Mesendoderm (in vitro differentiated cells): Measurements from ENCODE around the gene NEURL1B.

Source experiments
- DNase-seq: peaks from one replicate; pipeline ENCODE4 v3.0.0; 2013
- H2AK5ac ChIP-seq: 2 replicates; pipeline ENCODE4 v1.6.1; 2013; ENCODE audit warnings: low read length, inconsistent platforms
- H2BK120ac ChIP-seq: 2 replicates; pipeline ENCODE4 v1.6.1; 2013; ENCODE audit warnings: low read depth, mild to moderate bottlenecking, low read length, moderate library complexity, mixed read lengths
- H2BK15ac ChIP-seq: replicated peaks from 2 replicates; pipeline ENCODE4 v1.6.1; 2013; ENCODE audit warnings: low read depth, mild to moderate bottlenecking, moderate library complexity
- H2BK5ac ChIP-seq: 2 replicates; pipeline ENCODE4 v1.6.1; 2013; ENCODE audit warnings: low read length, inconsistent platforms
- H3K18ac ChIP-seq: 2 replicates; pipeline ENCODE4 v1.6.1; 2013; ENCODE audit warnings: mild to moderate bottlenecking, low read length, mixed read lengths
- H3K23ac ChIP-seq: one replicate; pipeline ENCODE4 v1.6.1; 2013; ENCODE audit warnings: low read length
- H3K27ac ChIP-seq: 2 replicates; pipeline ENCODE4 v1.5.1; 2013; ENCODE audit warnings: low read depth, mild to moderate bottlenecking, inconsistent platforms, low read length, moderate library complexity
- H3K27me3 ChIP-seq: 2 replicates; pipeline ENCODE4 v1.6.1; 2013; ENCODE audit warnings: low read length, control low read depth, mild to moderate bottlenecking, inconsistent platforms; ENCODE audit not compliant: insufficient read depth, poor library complexity
- H3K36me3 ChIP-seq: 2 replicates; pipeline ENCODE4 v1.6.1; 2013; ENCODE audit warnings: low read length, inconsistent platforms; ENCODE audit not compliant: control insufficient read depth, insufficient read depth
- H3K4ac ChIP-seq: one replicate; pipeline ENCODE4 v1.6.1; 2013; ENCODE audit warnings: low read depth, mild to moderate bottlenecking, low read length, moderate library complexity
- H3K4me1 ChIP-seq: 2 replicates; pipeline ENCODE4 v1.6.1; 2013; ENCODE audit warnings: low read depth, low read length, inconsistent platforms; ENCODE audit not compliant: control insufficient read depth
- H3K4me2 ChIP-seq: 2 replicates; pipeline ENCODE4 v1.6.1; 2013; ENCODE audit warnings: low read length
- H3K4me3 ChIP-seq: 2 replicates; pipeline ENCODE4 v1.5.1; 2013; ENCODE audit warnings: mild to moderate bottlenecking, low read length
- H3K56ac ChIP-seq: one replicate; pipeline ENCODE4 v1.6.1; 2013; ENCODE audit warnings: low read length
- H3K79me1 ChIP-seq: 2 replicates; pipeline ENCODE4 v1.6.1; 2013; ENCODE audit warnings: low read length, inconsistent platforms
- H3K79me2 ChIP-seq: 2 replicates; pipeline ENCODE4 v1.6.1; 2013; ENCODE audit warnings: mild to moderate bottlenecking, low read length; ENCODE audit not compliant: control insufficient read depth, insufficient read depth
- H3K9ac ChIP-seq: 2 replicates; pipeline ENCODE4 v1.6.1; 2013; ENCODE audit warnings: low read length, inconsistent platforms
- H4K5ac ChIP-seq: one replicate; pipeline ENCODE4 v1.6.1; 2013; ENCODE audit warnings: low read length
- H4K8ac ChIP-seq: one replicate; pipeline ENCODE4 v1.6.1; 2013; ENCODE audit warnings: low read depth, mild to moderate bottlenecking, control low read depth, low read length, moderate library complexity
- WGBS: extraction: QIAGEN DNeasy Blood & Tissue Kit; methylation state at CpG from one replicate; pipeline ENCODE4 v1.1.7; 2013; ENCODE audit warnings: low lambda C conversion rate, missing lambda C conversion rate; ENCODE audit not compliant: insufficient coverage; ENCODE audit errors: extremely low coverage; 5-methylcytosine and 5-hydroxymethylcytosine counted together

NEURL1B gene

DNA sequence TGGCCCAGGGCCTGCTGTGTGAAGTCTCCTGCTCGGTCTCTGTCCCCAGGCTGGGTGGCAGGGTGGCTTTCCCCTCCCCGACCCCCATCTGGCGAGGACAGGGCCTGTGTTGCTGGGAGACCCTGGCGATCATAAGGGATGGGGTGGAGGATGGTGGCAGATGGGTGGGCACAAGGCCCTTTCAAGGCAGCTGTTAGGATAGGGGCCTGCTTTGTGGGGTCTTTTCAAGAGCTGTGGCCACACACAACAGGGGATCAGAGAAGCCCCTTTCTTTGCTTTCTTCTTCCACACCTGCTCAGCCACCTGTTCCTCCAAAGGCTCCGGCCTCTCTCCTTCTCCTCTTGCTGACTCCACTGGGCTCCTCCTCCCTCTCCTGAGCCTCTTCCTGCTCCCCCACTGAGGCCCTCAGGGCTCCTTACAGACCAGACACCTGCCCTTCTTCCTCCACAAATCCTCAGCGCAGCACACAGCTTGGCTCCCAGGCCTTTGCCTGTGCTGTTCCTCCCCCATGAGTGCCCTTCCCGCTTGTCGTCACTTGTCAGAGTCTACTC lies 15.0 kb upstream of the NEURL1B start:
- peak; percentile 42 for DNase-seq
- no peak overlapping the region for H2BK120ac ChIP-seq
- H3K27ac ChIP-seq: no peak overlapping the region
- H3K56ac ChIP-seq: no peak overlapping the region
- no peak overlapping the region for H2AK5ac ChIP-seq
- no peak overlapping the region for H2BK5ac ChIP-seq
- no peak overlapping the region for H2BK15ac ChIP-seq
- H3K23ac ChIP-seq: no peak overlapping the region
- H3K79me2 ChIP-seq: no peaks in the 10 kb centered on the region
- H4K8ac ChIP-seq: no peak overlapping the region
- no peaks in the 10 kb centered on the region for H3K36me3 ChIP-seq
- no peak overlapping the region for H3K4me3 ChIP-seq
- H3K4me1 ChIP-seq: no peaks in the 10 kb centered on the region
- no peak overlapping the region for H3K18ac ChIP-seq
- H4K5ac ChIP-seq: no peak overlapping the region
- no CpG with 5 or more reads among the region's 8 CpGs for WGBS
- H3K9ac ChIP-seq: no peak overlapping the region
- H3K27me3 ChIP-seq: no peaks in the 10 kb centered on the region
- H3K4me2 ChIP-seq: no peak overlapping the region
- no peaks in the 10 kb centered on the region for H3K79me1 ChIP-seq
- H3K4ac ChIP-seq: no peak overlapping the region

DNA sequence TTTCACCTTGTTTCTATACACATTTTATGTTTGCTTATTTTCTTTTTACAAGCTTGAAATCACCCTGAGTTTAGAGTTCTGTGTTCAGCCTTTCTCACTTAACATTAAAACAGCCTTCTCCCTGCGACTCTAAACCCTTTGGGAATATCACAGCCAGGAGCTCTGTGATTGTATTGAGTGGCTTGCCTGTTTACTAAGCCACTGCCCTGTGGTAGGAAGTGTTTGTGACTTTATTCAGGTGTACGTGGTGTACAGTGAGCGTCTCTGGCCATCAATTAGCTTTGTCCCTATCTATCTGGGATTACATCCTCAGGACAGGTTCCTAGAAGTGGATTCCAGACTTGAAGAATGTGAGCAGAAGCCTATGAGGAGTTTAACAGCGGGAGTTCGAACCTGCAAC lies 11.0 kb upstream of the NEURL1B start:
- Histone ChIP-seq H3K18ac (no peak overlapping the region), H3K4ac (no peak overlapping the region), H3K79me1 (no peaks in the 10 kb centered on the region), H2BK120ac (no peak overlapping the region), H2AK5ac (no peak overlapping the region), H4K8ac (no peak overlapping the region), H4K5ac (no peak overlapping the region), H3K23ac (no peak overlapping the region), H3K4me2 (no peak overlapping the region), H3K56ac (no peak overlapping the region), H3K27ac (no peak overlapping the region), H2BK15ac (no peak overlapping the region), H3K4me1 (no peaks in the 10 kb centered on the region), H3K9ac (no peak overlapping the region), H3K36me3 (no peaks in the 10 kb centered on the region), H3K27me3 (no peaks in the 10 kb centered on the region), H3K4me3 (no peak overlapping the region), H2BK5ac (no peak overlapping the region), H3K79me2 (no peaks in the 10 kb centered on the region)
- DNase-seq: no peak
- WGBS: no CpG with 5 or more reads among the region's 5 CpGs

DNA sequence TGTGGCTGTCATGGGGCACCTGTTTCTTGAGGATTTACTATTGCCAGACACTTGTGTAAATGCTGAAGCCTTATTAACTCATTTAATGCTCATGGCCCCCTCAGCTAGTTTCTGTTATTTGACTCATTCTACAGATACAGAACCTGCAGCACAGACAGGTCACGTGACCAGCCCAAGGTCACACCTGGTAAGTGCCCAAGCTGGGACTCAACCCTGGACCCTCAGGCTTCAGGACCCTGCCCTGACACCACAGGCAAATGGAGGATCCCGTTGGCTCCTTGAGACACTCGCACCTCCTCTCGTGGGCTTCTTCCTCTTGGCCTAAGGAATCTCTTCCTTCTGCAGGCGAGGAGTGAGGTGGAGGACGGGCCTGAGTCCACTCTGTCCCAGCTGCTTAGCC lies 10.6 kb upstream of the NEURL1B start:
- no peak overlapping the region for H2BK120ac ChIP-seq
- H3K4me2 ChIP-seq: no peak overlapping the region
- H2BK15ac ChIP-seq: no peak overlapping the region
- no peak overlapping the region for H3K56ac ChIP-seq
- no CpG with 5 or more reads among the region's 6 CpGs for WGBS
- no peak overlapping the region for H4K5ac ChIP-seq
- H3K27me3 ChIP-seq: no peaks in the 10 kb centered on the region
- H3K23ac ChIP-seq: no peak overlapping the region
- H3K4me1 ChIP-seq: no peaks in the 10 kb centered on the region
- H3K27ac ChIP-seq: no peak overlapping the region
- no peak overlapping the region for H4K8ac ChIP-seq
- no peaks in the 10 kb centered on the region for H3K79me1 ChIP-seq
- no peak for DNase-seq
- H3K36me3 ChIP-seq: no peaks in the 10 kb centered on the region
- no peak overlapping the region for H3K9ac ChIP-seq
- H3K4me3 ChIP-seq: no peak overlapping the region
- no peaks in the 10 kb centered on the region for H3K79me2 ChIP-seq
- no peak overlapping the region for H2AK5ac ChIP-seq
- no peak overlapping the region for H3K4ac ChIP-seq
- no peak overlapping the region for H3K18ac ChIP-seq
- H2BK5ac ChIP-seq: no peak overlapping the region

DNA sequence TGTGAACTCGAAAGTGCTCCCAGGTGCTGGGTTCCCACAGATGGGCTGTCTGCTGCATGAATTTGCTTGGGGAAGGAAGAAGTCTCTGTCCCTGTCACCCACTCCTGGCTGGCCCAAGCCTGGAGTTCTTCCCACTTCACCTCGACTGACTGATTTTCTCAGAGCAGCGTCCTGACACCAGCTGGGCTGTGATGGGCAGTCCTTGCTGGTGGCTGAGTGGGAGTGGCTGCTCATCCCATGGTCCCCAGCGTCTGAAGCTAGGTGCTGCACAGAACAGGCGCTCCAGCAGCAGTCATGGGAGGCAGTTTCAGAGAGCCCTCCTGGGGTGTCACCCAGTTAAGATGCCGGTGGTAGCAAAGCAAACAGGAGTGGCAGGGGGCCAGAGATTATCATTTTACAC lies 10.1 kb upstream of the NEURL1B start:
- H3K18ac ChIP-seq: no peak overlapping the region
- no peak overlapping the region for H3K56ac ChIP-seq
- H3K9ac ChIP-seq: no peak overlapping the region
- H2AK5ac ChIP-seq: no peak overlapping the region
- H3K4me1 ChIP-seq: no peaks in the 10 kb centered on the region
- H4K8ac ChIP-seq: no peak overlapping the region
- no peak overlapping the region for H3K23ac ChIP-seq
- H3K4ac ChIP-seq: no peak overlapping the region
- no peak for DNase-seq
- H3K27ac ChIP-seq: no peak overlapping the region
- H2BK120ac ChIP-seq: no peak overlapping the region
- H3K4me3 ChIP-seq: no peak overlapping the region
- H4K5ac ChIP-seq: no peak overlapping the region
- H3K27me3 ChIP-seq: no peaks in the 10 kb centered on the region
- H2BK5ac ChIP-seq: no peak overlapping the region
- H3K4me2 ChIP-seq: no peak overlapping the region
- H3K79me2 ChIP-seq: no peaks in the 10 kb centered on the region
- H3K36me3 ChIP-seq: no peaks in the 10 kb centered on the region
- no CpG with 5 or more reads among the region's 6 CpGs for WGBS
- no peaks in the 10 kb centered on the region for H3K79me1 ChIP-seq
- no peak overlapping the region for H2BK15ac ChIP-seq

DNA sequence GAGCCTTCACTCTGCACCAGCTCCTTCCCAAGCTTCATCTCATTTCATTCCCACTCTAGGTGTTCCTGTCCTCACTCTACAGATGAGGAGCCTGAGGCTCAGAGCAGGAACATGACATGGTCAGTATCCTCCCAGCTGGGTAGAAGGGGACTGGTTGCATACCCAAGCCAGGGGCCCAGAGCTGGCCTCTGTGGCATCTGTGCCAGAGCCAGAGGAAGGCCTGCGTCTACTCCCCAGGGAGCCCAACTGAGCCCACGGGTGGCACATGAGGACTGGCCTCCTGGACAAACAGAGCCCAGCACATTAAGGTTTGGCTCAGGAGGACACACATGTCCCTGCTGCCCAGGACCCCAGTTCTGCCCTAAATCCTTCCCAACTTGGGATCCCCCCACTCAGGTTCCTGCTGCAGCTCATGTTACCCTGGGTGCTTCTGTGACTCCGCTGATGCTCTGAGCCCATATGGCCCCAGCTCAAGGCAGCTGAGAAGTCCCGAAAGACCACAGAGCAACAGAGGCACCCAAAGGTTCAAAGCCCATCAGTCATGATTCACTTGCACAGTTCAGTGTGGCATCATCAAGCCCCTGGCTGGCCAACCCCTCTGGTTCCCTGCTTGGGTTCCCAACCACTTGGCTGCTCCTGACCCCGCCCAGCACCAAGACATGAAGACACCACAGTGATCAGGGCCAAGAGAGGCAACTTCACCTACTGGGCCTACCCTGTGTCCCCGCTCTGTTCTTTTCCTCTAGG lies 8.5 kb upstream of the NEURL1B start:
- H2BK15ac ChIP-seq: no peak overlapping the region
- no peak overlapping the region for H2BK120ac ChIP-seq
- no peak overlapping the region for H3K4me3 ChIP-seq
- H2AK5ac ChIP-seq: no peak overlapping the region
- H3K4me1 ChIP-seq: no peaks in the 10 kb centered on the region
- H3K4ac ChIP-seq: no peak overlapping the region
- no CpG with 5 or more reads among the region's 6 CpGs for whole genome bisulfite sequencing
- no peak for DNase-seq
- H3K27me3 ChIP-seq: no peaks in the 10 kb centered on the region
- no peaks in the 10 kb centered on the region for H3K79me1 ChIP-seq
- H3K4me2 ChIP-seq: no peak overlapping the region
- no peak overlapping the region for H4K5ac ChIP-seq
- H3K36me3 ChIP-seq: no peaks in the 10 kb centered on the region
- no peak overlapping the region for H3K9ac ChIP-seq
- no peak overlapping the region for H4K8ac ChIP-seq
- H3K18ac ChIP-seq: no peak overlapping the region
- no peaks in the 10 kb centered on the region for H3K79me2 ChIP-seq
- no peak overlapping the region for H2BK5ac ChIP-seq
- H3K23ac ChIP-seq: no peak overlapping the region
- H3K27ac ChIP-seq: no peak overlapping the region
- H3K56ac ChIP-seq: no peak overlapping the region
